ENCODE results near the gene AMBP. TPM values are rescaled to one million over a fixed set of nuclear protein-coding genes. Genes with fewer than 3 reads are reported as not detected.

The AMBP gene
- total RNA-seq, 1 experiment from 2014 or later: 0.20 TPM

DNA sequence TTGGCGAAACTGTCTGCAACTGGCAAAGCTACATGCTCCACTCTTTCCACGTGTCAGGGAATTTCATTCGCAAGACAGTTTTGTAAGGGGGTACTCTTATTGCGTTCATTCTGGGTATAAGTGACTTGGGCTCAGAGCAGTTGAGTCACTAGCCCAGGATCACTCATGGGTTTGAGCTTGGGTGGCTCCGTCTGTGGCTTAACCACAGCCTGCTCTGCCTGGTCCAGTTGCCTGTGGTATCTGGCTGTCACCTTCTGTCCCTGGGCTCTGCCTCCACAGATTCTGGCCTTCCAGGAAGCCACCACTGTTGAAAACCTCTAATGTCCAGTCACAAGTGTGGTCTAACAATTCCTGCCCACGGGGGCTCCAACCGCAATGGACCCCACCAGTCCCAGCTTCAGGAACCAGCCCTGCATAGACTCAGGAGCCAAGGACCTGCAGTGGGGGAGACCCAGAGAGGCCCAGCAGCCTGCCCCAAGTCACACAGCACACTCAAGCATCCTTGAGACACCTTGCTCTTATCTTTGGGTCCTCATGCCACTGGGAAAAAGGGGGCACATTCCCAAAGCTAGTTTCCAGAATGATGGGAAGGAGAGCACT lies 10.6 kb upstream of the AMBP start:
- H3K27me3 Mint-ChIP-seq (ENCODE audit: low read depth): peaks cover 27% of the 10 kb centered on the region

More for the DNA sequence above, 10.6 kb upstream of the AMBP start:
- Histone ChIP-seq H2BK120ac (ENCODE audit: low read depth, low read length, poor library complexity, severe bottlenecking) (no peak overlapping the region), H3K79me1 (ENCODE audit: insufficient read depth, low read depth, low read length, poor library complexity, severe bottlenecking) (no peaks in the 10 kb centered on the region), H4K91ac (ENCODE audit: insufficient read length, low read depth, low read length) (no peak overlapping the region), H3K27me3 (ENCODE audit: insufficient read depth, low read length) (no peaks in the 10 kb centered on the region), H2AK5ac (ENCODE audit: insufficient read length, low read length) (no peak overlapping the region), H3K9me3 (ENCODE audit: control insufficient read depth, low read depth, low read length) (no peaks in the 10 kb centered on the region), H3K4me2 (ENCODE audit: insufficient read depth, insufficient read length, low read length) (no peak overlapping the region), H3K9ac (ENCODE audit: extremely low read depth, insufficient read length, low read length) (no peak overlapping the region), H2BK12ac (ENCODE audit: insufficient read length, low read depth, low read length) (no peak overlapping the region), H4K8ac (replicated peaks; ENCODE audit: insufficient read length, low read depth, low read length) (no peak overlapping the region), H3K18ac (ENCODE audit: insufficient read length, low read depth, low read length) (no peak overlapping the region), H3K56ac (ENCODE audit: insufficient read length, low read depth, low read length) (no peak overlapping the region), H2AFZ (ENCODE audit: low read length) (no peak overlapping the region), H3K23me2 (ENCODE audit: insufficient read length, low read depth, low read length, poor library complexity, severe bottlenecking) (no peaks in the 10 kb centered on the region), H4K5ac (ENCODE audit: insufficient read length, low read depth, low read length) (no peak overlapping the region), H3K4me1 (ENCODE audit: insufficient read depth, low read length) (no peaks in the 10 kb centered on the region), H4K20me1 (ENCODE audit: control insufficient read depth, insufficient read depth, insufficient read length) (no peaks in the 10 kb centered on the region), H3K23ac (ENCODE audit: insufficient read length, low read depth, low read length) (no peak overlapping the region), H2BK20ac (ENCODE audit: low read depth, low read length, poor library complexity, severe bottlenecking) (no peak overlapping the region), H3T11ph (ENCODE audit: low read length) (no peak overlapping the region), H3K4ac (ENCODE audit: low read depth, low read length) (no peak overlapping the region), H2BK15ac (ENCODE audit: low read depth, low read length) (no peak overlapping the region), H3K27ac (ENCODE audit: insufficient read length, low read depth, low read length) (no peak overlapping the region), H3K79me2 (ENCODE audit: insufficient read depth, low read length) (no peaks in the 10 kb centered on the region), H3K14ac (ENCODE audit: insufficient read depth, low read length) (peak overlapping the region; percentile 22; the same call in 1 of the 2 replicates), H2BK5ac (ENCODE audit: insufficient read length, low read length) (no peak overlapping the region)
- DNase-seq: no peak
- no CpG with 5 or more reads among the region's 7 CpGs for WGBS (ENCODE audit: extremely low coverage, insufficient read length, low lambda C conversion rate)
- TF ChIP-seq, protein P1, sequence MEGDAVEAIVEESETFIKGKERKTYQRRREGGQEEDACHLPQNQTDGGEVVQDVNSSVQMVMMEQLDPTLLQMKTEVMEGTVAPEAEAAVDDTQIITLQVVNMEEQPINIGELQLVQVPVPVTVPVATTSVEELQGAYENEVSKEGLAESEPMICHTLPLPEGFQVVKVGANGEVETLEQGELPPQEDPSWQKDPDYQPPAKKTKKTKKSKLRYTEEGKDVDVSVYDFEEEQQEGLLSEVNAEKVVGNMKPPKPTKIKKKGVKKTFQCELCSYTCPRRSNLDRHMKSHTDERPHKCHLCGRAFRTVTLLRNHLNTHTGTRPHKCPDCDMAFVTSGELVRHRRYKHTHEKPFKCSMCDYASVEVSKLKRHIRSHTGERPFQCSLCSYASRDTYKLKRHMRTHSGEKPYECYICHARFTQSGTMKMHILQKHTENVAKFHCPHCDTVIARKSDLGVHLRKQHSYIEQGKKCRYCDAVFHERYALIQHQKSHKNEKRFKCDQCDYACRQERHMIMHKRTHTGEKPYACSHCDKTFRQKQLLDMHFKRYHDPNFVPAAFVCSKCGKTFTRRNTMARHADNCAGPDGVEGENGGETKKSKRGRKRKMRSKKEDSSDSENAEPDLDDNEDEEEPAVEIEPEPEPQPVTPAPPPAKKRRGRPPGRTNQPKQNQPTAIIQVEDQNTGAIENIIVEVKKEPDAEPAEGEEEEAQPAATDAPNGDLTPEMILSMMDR (conservative IDR thresholded peaks at IDR 0.05): no peak
- Mint-ChIP-seq H3K27ac (no peak overlapping the region), H3K4me1 (no peaks in the 10 kb centered on the region), H3K36me3 (ENCODE audit: insufficient read depth in 1 of 3, low read depth in 3 of 3) (peaks cover 0 to 2% (median 0%) of the 10 kb centered on the region in 3 experiments; a peak in 2 of 7 replicates), H3K4me3 (no peak overlapping the region), H3K9me3 (no peaks in the 10 kb centered on the region)
